Measurements from ENCODE around the gene FLT3. TPM values are rescaled to one million over a fixed set of nuclear protein-coding genes. Genes with fewer than 3 reads are reported as not detected.

FLT3 gene
- total and polyA plus RNA-seq, 2 of the 13 experiments (the other 11 are each of a cell fraction or from before 2014, with no cell fraction given), result not detected

GRCh38 chr13:27968316-27969081, 131.9 kb downstream of the FLT3 start:
- no peaks in the 10 kb centered on the region for H3K36me3 ChIP-seq (replicated peaks in 1 of 2; ENCODE audit: control insufficient read depth in 1 of 2, insufficient read depth in 2 of 2, low read length in 2 of 2)
- 0 out of 2 replicates have a peak overlapping the region, but pooled peaks have one; percentile 8 for H3K9ac ChIP-seq (ENCODE audit: insufficient read depth, low read depth, low read length)
- no peak overlapping the region for H2AFZ ChIP-seq (ENCODE audit: low read length)
- H4K20me1 ChIP-seq (ENCODE audit: insufficient read depth, low read length), result no peaks in the 10 kb centered on the region
- H3K4me1 ChIP-seq (ENCODE audit: insufficient read depth, low read length), result peaks cover 25% of the 10 kb centered on the region
- intact Hi-C loops (cut with micrococcal nuclease; ENCODE audit: unreplicated experiment) (no loop called here), in situ Hi-C loops (cut with HindIII; ENCODE audit: extremely low pct_ligation_motif_present, low pct_unique_long_range_greater_than_20kb) (loop anchor here (25.0 kb wide), 1 partner anchor 1006 kb away; no protein-coding TSS in a partner anchor)
- peak overlapping the region; percentile 68 for H3K4me2 ChIP-seq (ENCODE audit: low read depth, low read length)
- DNase-seq (ENCODE audit: low spot score), result no peak
- H3K79me2 ChIP-seq (ENCODE audit: insufficient read depth, low read length), result no peaks in the 10 kb centered on the region
- no TSS peak for BruUV-seq (replicated peaks)
- POLR2A ChIA-PET, result no interaction called here
- peak overlapping the region; percentile 30 to 60 (median 34); a peak in 5 of 6 replicates for H3K4me3 ChIP-seq (replicated peaks in 1 of 3; ENCODE audit: insufficient read depth in 1 of 3, low read depth in 2 of 3, low read length in 3 of 3)
- no peaks in the 10 kb centered on the region for H3K9me3 ChIP-seq (ENCODE audit: low read length)
- CTCF ChIA-PET (ENCODE audit: low intra/inter-chr PET ratio, low total read pairs), result no interaction called here
- 6% methylated on average over 7 of the region's 86 CpGs for WGBS (ENCODE audit: low lambda C conversion rate)
- peaks cover 19 to 73% of the 10 kb centered on the region in 2 experiments for H3K27me3 ChIP-seq (ENCODE audit: control insufficient read depth in 1 of 2, insufficient read depth in 2 of 2, low read length in 2 of 2)
- peak; percentile 76 for ATAC-seq
- H3K27ac ChIP-seq (ENCODE audit: extremely low read length, insufficient read depth, low read length), result no peak overlapping the region
- FAIRE-seq, result no peak
- TF ChIP-seq MYPOP (CRISPR knock-in tag; IDR thresholded peaks at IDR 0.05), result 0 out of 2 replicates have a peak, but pooled peaks have one; percentile 34
- 0 out of 2 replicates have a peak, but pooled peaks have one; percentile 37 for TF ChIP-seq ARID4A (CRISPR knock-in tag; IDR thresholded peaks at IDR 0.05; ENCODE audit: borderline replicate concordance)
- no peak for TF ChIP-seq ZNF503 (CRISPR knock-in tag; IDR thresholded peaks at IDR 0.05)
- TF ChIP-seq SNRNP70 (IDR thresholded peaks at IDR 0.05; ENCODE audit: low read depth, low read length), result no peak
- TF ChIP-seq SOX6 (IDR thresholded peaks at IDR 0.05), result no peak
- TF ChIP-seq SOX6 (CRISPR knock-in tag; IDR thresholded peaks at IDR 0.05), result 0 out of 2 replicates have a peak, but pooled peaks have one; percentile 13
- peak; percentile 99 for TF ChIP-seq ZNF800 (CRISPR knock-in tag; IDR thresholded peaks at IDR 0.05)
- TF ChIP-seq ZNF777 (CRISPR knock-in tag; IDR thresholded peaks at IDR 0.05), result peak; percentile 84
- TF ChIP-seq HOMEZ (CRISPR knock-in tag; IDR thresholded peaks at IDR 0.05; ENCODE audit: low read depth), result no peak
- 0 out of 2 replicates have a peak, but pooled peaks have one; percentile 13 for TF ChIP-seq PHF20 (CRISPR knock-in tag; IDR thresholded peaks at IDR 0.05)
- TF ChIP-seq MYC (CRISPR knock-in tag; IDR thresholded peaks at IDR 0.05; ENCODE audit: borderline replicate concordance), result 0 out of 2 replicates have a peak, but pooled peaks have one; percentile 12
- no peak for TF ChIP-seq POLR2AphosphoS5 (IDR thresholded peaks at IDR 0.05; ENCODE audit: low read depth, low read length)
